Measurements from ENCODE around the gene LTB4R2.

LTB4R2 gene

GRCh38 chr14:24309538-24310264 lies at the start of gene LTB4R2:
Gene LTB4R2 (plus strand): TSS chr14:24310140. CDS start chr14:24310665, 525 bp downstream.
- Histone ChIP-seq H3K9me3 (no peaks in the 10 kb centered on the region), H3K4me1 (no peaks in the 10 kb centered on the region), H3K4me3 (no peak within 1 kb of the TSS), H3K36me3 (replicated peaks) (peaks cover 35% of the 10 kb centered on the region), H3K27me3 (ENCODE audit: low read depth) (no peaks in the 10 kb centered on the region)
- in situ Hi-C loops (cut with MboI; ENCODE audit: low sequenced_read_pairs): no loop called here
- DNase-seq (ENCODE audit: low spot score in 2 of 2): no peak

- Histone ChIP-seq H3K27me3 (ENCODE audit: low read depth) (no peaks in the 10 kb centered on the region), H3K9me3 (no peaks in the 10 kb centered on the region), H3K4me3 (no peak overlapping the region), H3K36me3 (replicated peaks) (no peaks in the 10 kb centered on the region), H3K4me1 (no peaks in the 10 kb centered on the region)
- no peak for DNase-seq (ENCODE audit: low spot score in 2 of 2)
- in situ Hi-C loops (cut with MboI; ENCODE audit: low sequenced_read_pairs): no loop called here
These were observed 49.2 kb upstream of the LTB4R2 start for GRCh38 chr14:24260780-24261157.

GRCh38 chr14:24261256-24261968 lies 48.5 kb upstream of the LTB4R2 start:
- DNase-seq (ENCODE audit: low spot score in 2 of 2): no peak
- Histone ChIP-seq H3K36me3 (replicated peaks) (no peaks in the 10 kb centered on the region), H3K4me1 (no peaks in the 10 kb centered on the region), H3K9me3 (no peaks in the 10 kb centered on the region), H3K27me3 (ENCODE audit: low read depth) (no peaks in the 10 kb centered on the region), H3K4me3 (no peak overlapping the region)
- in situ Hi-C loops (cut with MboI; ENCODE audit: low sequenced_read_pairs): no loop called here

- no peaks in the 10 kb centered on the region for H3K4me1 ChIP-seq
- DNase-seq (ENCODE audit: low spot score in 2 of 2): no peak
- in situ Hi-C loops (cut with MboI; ENCODE audit: low sequenced_read_pairs): no loop called here
- H3K4me3 ChIP-seq: no peak overlapping the region
- no peaks in the 10 kb centered on the region for H3K36me3 ChIP-seq (replicated peaks)
- no peaks in the 10 kb centered on the region for H3K27me3 ChIP-seq (ENCODE audit: low read depth)
- H3K9me3 ChIP-seq: no peaks in the 10 kb centered on the region
These were observed 48.0 kb upstream of the LTB4R2 start for GRCh38 chr14:24261969-24262327.

GRCh38 chr14:24262821-24263733 lies 46.9 kb upstream of the LTB4R2 start, which contains the start of gene TGM1:
Gene TGM1 (minus strand): TSS chr14:24263177. CDS start chr14:24262352, 825 bp downstream.
- no peak for DNase-seq (ENCODE audit: low spot score in 2 of 2)
- no peak within 1 kb of the TSS for H3K4me3 ChIP-seq
- no peaks in the 10 kb centered on the region for H3K4me1 ChIP-seq
- in situ Hi-C loops (cut with MboI; ENCODE audit: low sequenced_read_pairs): no loop called here
- H3K27me3 ChIP-seq (ENCODE audit: low read depth): no peaks in the 10 kb centered on the region
- H3K36me3 ChIP-seq (replicated peaks): no peaks in the 10 kb centered on the region
- H3K9me3 ChIP-seq: no peaks in the 10 kb centered on the region

- in situ Hi-C loops (cut with MboI; ENCODE audit: low sequenced_read_pairs): no loop called here
- DNase-seq (ENCODE audit: low spot score in 2 of 2): no peak
- Histone ChIP-seq H3K36me3 (replicated peaks) (no peaks in the 10 kb centered on the region), H3K9me3 (no peaks in the 10 kb centered on the region), H3K27me3 (ENCODE audit: low read depth) (no peaks in the 10 kb centered on the region), H3K4me1 (no peaks in the 10 kb centered on the region), H3K4me3 (no peak overlapping the region)
These were observed 46.1 kb upstream of the LTB4R2 start for GRCh38 chr14:24263848-24264247.

GRCh38 chr14:24264298-24264697 lies 45.6 kb upstream of the LTB4R2 start:
- H3K9me3 ChIP-seq: no peaks in the 10 kb centered on the region
- H3K4me1 ChIP-seq: no peaks in the 10 kb centered on the region
- no peaks in the 10 kb centered on the region for H3K27me3 ChIP-seq (ENCODE audit: low read depth)
- no peak for DNase-seq (ENCODE audit: low spot score in 2 of 2)
- in situ Hi-C loops (cut with MboI; ENCODE audit: low sequenced_read_pairs): no loop called here
- no peaks in the 10 kb centered on the region for H3K36me3 ChIP-seq (replicated peaks)
- H3K4me3 ChIP-seq: no peak overlapping the region

- DNase-seq (ENCODE audit: low spot score in 2 of 2): no peak
- H3K9me3 ChIP-seq: no peaks in the 10 kb centered on the region
- H3K4me3 ChIP-seq: no peak overlapping the region
- in situ Hi-C loops (cut with MboI; ENCODE audit: low sequenced_read_pairs): no loop called here
- H3K36me3 ChIP-seq (replicated peaks): no peaks in the 10 kb centered on the region
- no peaks in the 10 kb centered on the region for H3K27me3 ChIP-seq (ENCODE audit: low read depth)
- H3K4me1 ChIP-seq: peaks cover under 1% of the 10 kb centered on the region
These were observed 43.3 kb upstream of the LTB4R2 start for GRCh38 chr14:24266344-24267244.

- Histone ChIP-seq H3K4me1 (peaks cover 7% of the 10 kb centered on the region), H3K4me3 (no peak overlapping the region), H3K9me3 (no peaks in the 10 kb centered on the region), H3K36me3 (replicated peaks) (no peaks in the 10 kb centered on the region), H3K27me3 (ENCODE audit: low read depth) (no peaks in the 10 kb centered on the region)
- no peak for DNase-seq (ENCODE audit: low spot score in 2 of 2)
- in situ Hi-C loops (cut with MboI; ENCODE audit: low sequenced_read_pairs): no loop called here
These were observed 42.4 kb upstream of the LTB4R2 start for GRCh38 chr14:24267516-24267915.

GRCh38 chr14:24268225-24268624 lies 41.7 kb upstream of the LTB4R2 start:
- no peak for DNase-seq (ENCODE audit: low spot score in 2 of 2)
- H3K4me1 ChIP-seq: peaks cover 7% of the 10 kb centered on the region
- H3K36me3 ChIP-seq (replicated peaks): no peaks in the 10 kb centered on the region

GRCh38 chr14:24269368-24269767 lies 40.6 kb upstream of the LTB4R2 start:
- Histone ChIP-seq H3K4me1 (peaks cover 7% of the 10 kb centered on the region), H3K27me3 (ENCODE audit: low read depth) (no peaks in the 10 kb centered on the region), H3K4me3 (no peak overlapping the region), H3K36me3 (replicated peaks) (no peaks in the 10 kb centered on the region), H3K9me3 (no peaks in the 10 kb centered on the region)
- DNase-seq (ENCODE audit: low spot score in 2 of 2): no peak
- in situ Hi-C loops (cut with MboI; ENCODE audit: low sequenced_read_pairs): no loop called here

More at GRCh38 chr14:24268225-24268624, 41.7 kb upstream of the LTB4R2 start:
- Histone ChIP-seq H3K4me3 (no peak overlapping the region), H3K9me3 (no peaks in the 10 kb centered on the region), H3K27me3 (ENCODE audit: low read depth) (no peaks in the 10 kb centered on the region)
- in situ Hi-C loops (cut with MboI; ENCODE audit: low sequenced_read_pairs): no loop called here

GRCh38 chr14:24269910-24270536 lies 39.9 kb upstream of the LTB4R2 start:
- H3K4me1 ChIP-seq: peaks cover 7% of the 10 kb centered on the region
- no peaks in the 10 kb centered on the region for H3K36me3 ChIP-seq (replicated peaks)
- no peak for DNase-seq (ENCODE audit: low spot score in 2 of 2)
- in situ Hi-C loops (cut with MboI; ENCODE audit: low sequenced_read_pairs): no loop called here
- no peaks in the 10 kb centered on the region for H3K9me3 ChIP-seq
- no peak overlapping the region for H3K4me3 ChIP-seq
- no peaks in the 10 kb centered on the region for H3K27me3 ChIP-seq (ENCODE audit: low read depth)

Measured in HAP-1 (cell line).